WERI-Rb-1 (cell line): Measurements from ENCODE around the gene HNRNPCL1.

Experiments used
- DNase-seq: peaks from one replicate; pipeline ENCODE4 v3.0.0-alpha.2; 2020
- H3K27ac ChIP-seq: fragments of 250-450 bp; sonication (Bioruptor Pico); 2 replicates; pipeline ENCODE4 v1.5.1; 2020; ENCODE audit warnings: mild to moderate bottlenecking, moderate library complexity
- H3K27me3 ChIP-seq: fragments of 250-450 bp; sonication (Bioruptor Pico); 2 replicates; pipeline ENCODE4 v1.5.1; 2021; ENCODE audit warnings: mild to moderate bottlenecking, low read depth, moderate library complexity; ENCODE audit not compliant: insufficient read depth, severe bottlenecking
- H3K36me3 ChIP-seq: fragments of 250-450 bp; sonication (Bioruptor Pico); 2 replicates; pipeline ENCODE4 v1.5.1; 2020; ENCODE audit warnings: mild to moderate bottlenecking, moderate library complexity
- H3K4me3 ChIP-seq: 2 replicates; pipeline ENCODE4 v1.5.1; 2011; ENCODE audit warnings: low read depth, mild to moderate bottlenecking, control low read depth, low read length
- H3K9me3 ChIP-seq: fragments of 250-450 bp; sonication (Bioruptor Pico); 2 replicates; pipeline ENCODE4 v1.5.1; 2021; ENCODE audit warnings: mild to moderate bottlenecking, moderate library complexity; ENCODE audit not compliant: severe bottlenecking
- TF ChIP-seq, protein P1 (sequence below): IDR thresholded peaks from 2 replicates; pipeline ENCODE4 v1.5.1; 2011; ENCODE audit warnings: low read depth, mild to moderate bottlenecking, control low read depth, inconsistent platforms, low read length

The HNRNPCL1 gene

DNA sequence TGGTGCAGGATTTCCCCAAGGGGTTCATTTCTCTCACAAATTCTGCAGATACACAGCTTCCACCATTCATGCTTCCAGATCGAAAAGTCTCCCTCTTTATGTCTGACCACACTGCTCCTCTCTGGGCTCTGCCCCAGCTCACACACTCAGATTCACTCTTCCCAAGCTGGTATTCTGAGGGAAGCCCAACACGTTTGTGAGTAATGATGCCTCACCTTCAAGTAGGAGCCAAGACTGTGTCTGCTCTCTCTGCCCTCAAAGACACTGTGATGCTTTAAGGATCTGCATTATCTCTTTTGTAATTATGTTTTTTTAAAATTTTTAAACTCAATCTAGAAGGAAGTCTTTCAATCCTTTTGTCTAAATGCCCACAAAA is 37.1 kb downstream of the HNRNPCL1 start:
- no peaks in the 10 kb centered on the region for H3K9me3 ChIP-seq
- no peaks in the 10 kb centered on the region for H3K36me3 ChIP-seq
- H3K4me3 ChIP-seq, result no peak overlapping the region
- TF ChIP-seq, protein P1, sequence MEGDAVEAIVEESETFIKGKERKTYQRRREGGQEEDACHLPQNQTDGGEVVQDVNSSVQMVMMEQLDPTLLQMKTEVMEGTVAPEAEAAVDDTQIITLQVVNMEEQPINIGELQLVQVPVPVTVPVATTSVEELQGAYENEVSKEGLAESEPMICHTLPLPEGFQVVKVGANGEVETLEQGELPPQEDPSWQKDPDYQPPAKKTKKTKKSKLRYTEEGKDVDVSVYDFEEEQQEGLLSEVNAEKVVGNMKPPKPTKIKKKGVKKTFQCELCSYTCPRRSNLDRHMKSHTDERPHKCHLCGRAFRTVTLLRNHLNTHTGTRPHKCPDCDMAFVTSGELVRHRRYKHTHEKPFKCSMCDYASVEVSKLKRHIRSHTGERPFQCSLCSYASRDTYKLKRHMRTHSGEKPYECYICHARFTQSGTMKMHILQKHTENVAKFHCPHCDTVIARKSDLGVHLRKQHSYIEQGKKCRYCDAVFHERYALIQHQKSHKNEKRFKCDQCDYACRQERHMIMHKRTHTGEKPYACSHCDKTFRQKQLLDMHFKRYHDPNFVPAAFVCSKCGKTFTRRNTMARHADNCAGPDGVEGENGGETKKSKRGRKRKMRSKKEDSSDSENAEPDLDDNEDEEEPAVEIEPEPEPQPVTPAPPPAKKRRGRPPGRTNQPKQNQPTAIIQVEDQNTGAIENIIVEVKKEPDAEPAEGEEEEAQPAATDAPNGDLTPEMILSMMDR, result no peak
- H3K27me3 ChIP-seq, result peaks cover 43% of the 10 kb centered on the region
- DNase-seq, result no peak
- no peak overlapping the region for H3K27ac ChIP-seq

DNA sequence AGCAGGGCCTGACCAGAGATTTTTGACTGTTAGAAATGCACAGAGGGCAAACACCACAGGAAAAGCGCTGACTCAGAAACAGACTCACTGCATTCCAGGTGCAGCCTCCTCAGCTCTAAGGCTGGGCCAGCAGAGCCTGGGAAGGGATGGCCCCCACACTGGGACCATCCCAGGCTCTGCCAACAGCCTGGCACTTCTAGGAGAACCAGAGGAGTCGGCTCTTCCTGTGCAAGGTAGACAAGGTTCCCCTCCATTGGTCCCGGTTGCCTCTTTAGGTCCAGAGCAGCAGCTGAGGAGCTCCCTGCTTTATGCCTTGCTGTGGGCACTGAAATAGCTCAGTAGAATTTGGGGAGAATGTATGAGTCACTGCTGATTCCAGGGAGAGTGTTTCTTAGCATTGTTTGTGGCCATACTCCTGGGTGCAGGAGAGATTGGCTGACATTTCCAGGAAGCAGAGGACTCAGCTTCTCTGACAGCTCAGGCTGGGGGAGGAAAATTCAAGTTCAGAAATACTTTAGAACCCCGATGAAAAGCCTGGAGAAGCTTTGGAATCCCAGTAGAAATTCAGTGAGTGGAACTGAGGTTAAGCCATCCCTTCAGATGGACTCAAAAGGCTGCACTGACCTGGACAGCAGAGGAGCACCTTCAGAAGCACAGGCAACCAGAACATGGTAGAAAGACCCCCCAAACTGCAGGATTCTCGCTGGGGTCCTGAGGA is 37.7 kb downstream of the HNRNPCL1 start:
- Histone ChIP-seq H3K36me3 (no peaks in the 10 kb centered on the region), H3K27ac (no peak overlapping the region), H3K9me3 (no peaks in the 10 kb centered on the region), H3K4me3 (no peak overlapping the region), H3K27me3 (peaks cover 45% of the 10 kb centered on the region)
- TF ChIP-seq, protein P1, result no peak
- DNase-seq, result no peak

DNA sequence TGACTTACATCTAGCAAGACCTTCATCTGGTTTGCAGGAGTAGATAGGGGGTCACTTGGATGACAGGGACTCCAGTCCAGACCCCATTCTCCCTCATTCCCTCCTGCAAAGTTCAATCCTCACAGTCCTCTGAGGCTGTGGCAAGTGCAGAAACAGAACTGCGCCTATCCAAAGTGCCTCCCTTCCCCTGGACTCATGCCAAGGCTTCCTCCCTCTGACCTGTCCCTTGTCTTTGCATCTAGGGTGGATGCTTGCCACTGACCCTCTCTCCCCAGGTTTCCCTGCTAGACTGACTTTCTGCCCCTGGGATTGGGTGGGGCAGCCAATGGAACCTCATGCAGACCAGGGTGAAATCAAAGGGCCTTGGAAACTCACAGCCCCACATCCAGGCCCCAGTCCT is 38.6 kb downstream of the HNRNPCL1 start:
- H3K36me3 ChIP-seq, result no peaks in the 10 kb centered on the region
- peaks cover 53% of the 10 kb centered on the region for H3K27me3 ChIP-seq
- no peak overlapping the region for H3K4me3 ChIP-seq
- H3K9me3 ChIP-seq, result no peaks in the 10 kb centered on the region
- DNase-seq, result no peak
- TF ChIP-seq, protein P1, result no peak
- no peak overlapping the region for H3K27ac ChIP-seq

DNA sequence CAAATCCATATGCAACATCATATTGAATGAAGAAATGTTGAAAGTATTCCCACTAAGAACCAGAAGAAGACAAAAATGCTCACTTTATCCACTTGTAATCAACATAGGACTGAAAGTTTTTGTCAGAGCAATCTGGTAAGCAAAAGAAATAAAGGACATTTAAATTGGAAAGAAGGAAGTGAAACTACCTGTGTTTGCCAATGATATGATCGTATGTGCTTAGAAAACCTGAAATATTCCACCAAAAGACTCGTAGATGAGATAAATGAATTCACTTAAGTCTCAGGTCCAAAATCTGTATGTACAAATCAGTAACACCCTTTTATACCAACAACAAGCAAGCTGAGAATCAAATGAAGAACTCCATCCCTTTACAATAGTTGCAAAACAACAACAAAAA is 48.8 kb downstream of the HNRNPCL1 start:
- DNase-seq, result no peak

DNA sequence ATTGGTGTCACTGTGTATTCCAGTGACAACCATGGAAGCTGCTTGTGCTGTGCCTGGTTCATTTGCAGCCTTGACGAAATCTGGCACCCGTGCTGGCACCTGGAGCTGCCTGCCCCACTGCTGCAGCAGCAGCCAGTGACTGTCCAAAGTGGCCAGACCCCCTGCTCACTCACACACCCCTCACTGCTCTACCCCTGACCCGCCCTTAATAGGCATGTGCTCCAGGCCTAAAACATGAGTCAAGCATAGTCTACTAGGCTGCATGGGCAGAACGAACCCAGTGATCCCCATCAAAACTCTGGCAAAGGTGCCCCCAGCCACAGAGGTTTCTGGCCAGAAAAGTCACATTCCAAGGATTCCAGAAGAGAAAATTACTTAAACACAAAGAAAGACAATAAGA is 49.6 kb downstream of the HNRNPCL1 start:
- Histone ChIP-seq H3K27me3 (peaks cover 32% of the 10 kb centered on the region), H3K27ac (no peak overlapping the region), H3K9me3 (no peaks in the 10 kb centered on the region), H3K4me3 (no peak overlapping the region), H3K36me3 (no peaks in the 10 kb centered on the region)
- no peak for DNase-seq
- TF ChIP-seq, protein P1, result no peak

More for the DNA sequence above, 48.8 kb downstream of the HNRNPCL1 start:
- Histone ChIP-seq H3K4me3 (no peak overlapping the region), H3K27ac (no peak overlapping the region), H3K27me3 (peaks cover 33% of the 10 kb centered on the region), H3K9me3 (no peaks in the 10 kb centered on the region), H3K36me3 (no peaks in the 10 kb centered on the region)
- TF ChIP-seq, protein P1, result no peak
